H1 (cell line): ENCODE measurements around the gene C14orf119. TPM values are rescaled to one million over a fixed set of nuclear protein-coding genes. Genes with fewer than 3 reads are reported as not detected.

ENCODE experiments used
- CHD7 ChIP-seq: fragments of 300-600 bp; sonication (generic); IDR thresholded peaks from 2 replicates; pipeline ENCODE4 v1.7.1; 2012; ENCODE audit warnings: low read length, moderate library complexity, mild to moderate bottlenecking, inconsistent platforms; ENCODE audit not compliant: insufficient replicate concordance
- EP300 ChIP-seq, 2 experiments: IDR thresholded peaks; 1 replicate in 1 of 2; 2 replicates in 1 of 2; pipeline ENCODE4 v1.6.1; 2011 to 2012; ENCODE audit warnings: low read depth in 2 of 2, low read length in 2 of 2, mild to moderate bottlenecking in 2 of 2, borderline replicate concordance in 1 of 2, inconsistent platforms in 1 of 2, moderate library complexity in 1 of 2
- GTF2F1 ChIP-seq: IDR thresholded peaks from 2 replicates; pipeline ENCODE4 v1.6.1; 2012; ENCODE audit warnings: low read depth, low read length, improper control_type of control experiment, borderline replicate concordance
- KDM4A ChIP-seq: IDR thresholded peaks from one replicate; pipeline ENCODE4 v1.7.1; 2012; ENCODE audit warnings: low read depth, mild to moderate bottlenecking, moderate library complexity, low read length, inconsistent platforms; ENCODE audit not compliant: severe bottlenecking
- POU5F1 ChIP-seq: IDR thresholded peaks from 2 replicates; pipeline ENCODE4 v1.6.1; 2011; ENCODE audit warnings: low read depth, mild to moderate bottlenecking, low read length, moderate library complexity
- RAD21 ChIP-seq, 2 experiments: IDR thresholded peaks in 1 of 2; conservative IDR thresholded peaks in 1 of 2; 2 replicates each; pipeline ENCODE4 v1.6.1; 2011; ENCODE audit warnings: low read depth in 2 of 2, low read length in 2 of 2, improper control_type of control experiment in 1 of 2, inconsistent platforms in 1 of 2, mild to moderate bottlenecking in 1 of 2, moderate library complexity in 1 of 2
- RBBP5 ChIP-seq: IDR thresholded peaks from 2 replicates; pipeline ENCODE4 v1.7.1; 2012; ENCODE audit warnings: low read depth, mild to moderate bottlenecking, inconsistent platforms, low read length, moderate library complexity, borderline replicate concordance
- SIN3A ChIP-seq, 2 experiments: IDR thresholded peaks in 1 of 2; conservative IDR thresholded peaks in 1 of 2; 2 replicates each; pipeline ENCODE4 v1.6.1; 2011 to 2012; ENCODE audit warnings: low read length in 2 of 2, improper control_type of control experiment in 1 of 2, low read depth in 1 of 2, mild to moderate bottlenecking in 1 of 2
- SP2 ChIP-seq: IDR thresholded peaks from 2 replicates; pipeline ENCODE4 v1.6.1; 2012; ENCODE audit warnings: mild to moderate bottlenecking, low read length, inconsistent platforms
- polyA plus RNA-seq, 7 experiments: library from polyadenylated mRNA; depleted of rRNA in 3 of 7; stranded (reverse) in 5 of 7; unstranded in 2 of 7; fragments of >200 nt in 5 of 7; fragments of 200-250 nt in 2 of 7; gene quantifications; 1 replicate in 5 of 7; 2 replicates in 1 of 7; 4 replicates in 1 of 7; pipeline versions ENCODE4 v1.2.1 to v1.2.3, GENCODE V29; 2011 to 2013; ENCODE audit warnings: missing spikeins in 2 of 7, mixed read lengths in 2 of 7
- total RNA-seq: library from RNA; stranded (reverse); fragmentation: NEBNext Ultra II Directional; extraction: Animal tissue kit (Norgen Biotek cat#: 25700); gene quantifications from 2 replicates; pipeline ENCODE4 v1.2.1, GENCODE V29; 2021

The C14orf119 gene
- total and polyA plus RNA-seq, 2 of the 8 experiments (the other 6 are each of a cell fraction or from before 2014, with no cell fraction given) = 78.1 to 94.0 TPM

GRCh38 chr14:23112359-23113178 lies 17.3 kb downstream of the C14orf119 start (continued):
- TF ChIP-seq CHD7 (no peak), RBBP5 (no peak), SP2 (no peak), KDM4A (no peak), SIN3A (conservative IDR thresholded peaks at IDR 0.05 in 1 of 2, IDR thresholded peaks at IDR 0.05 in 1 of 2; ENCODE audit: low read depth in 1 of 2, low read length in 2 of 2) (no peak), POU5F1 (no peak), GTF2F1 (no peak), EP300 (IDR thresholded peaks at IDR 0.05; ENCODE audit: borderline replicate concordance in 1 of 2, low read depth in 2 of 2, low read length in 2 of 2) (no peak), RAD21 (IDR thresholded peaks at IDR 0.05 in 1 of 2, conservative IDR thresholded peaks at IDR 0.05 in 1 of 2; ENCODE audit: low read depth in 2 of 2, low read length in 2 of 2) (no peak)
